GM12878 (cell line): ENCODE data around the gene NNMT. TPM values are rescaled to one million over a fixed set of nuclear protein-coding genes. Genes with fewer than 3 reads are reported as not detected.

Experiments
- ATAC-seq: fragments of 200-7000 bp; cut with Tn5 transposase; 3 replicates; pipeline ENCODE4 v1.9.1; 2020; ENCODE audit warnings: mild to moderate bottlenecking, moderate library complexity
- BruUV-seq: library from RNA; stranded (reverse); fragments of 400-500 nt; replicated peaks from 2 replicates; lab custom pipeline; 2021; lab: Mats Ljungman, UMichigan
- CTCF ChIA-PET: fragments of 300-600 bp; sonication (Branson Sonifier 250); formaldehyde crosslinking; extraction: SDS; loops from one replicate; lab custom pipeline; 2021; ENCODE audit warnings: inconsistent platforms; lab: Yijun Ruan, JAX
- POLR2A ChIA-PET: fragments of 350-600 bp; formaldehyde crosslinking; extraction: SDS; loops from one replicate; lab custom pipeline; 2021; ENCODE audit warnings: inconsistent platforms; lab: Charles Lee
- RAD21 ChIA-PET: fragments of 300-600 bp; sonication (Branson Sonifier 250); formaldehyde crosslinking; loops from one replicate; lab custom pipeline; 2023; ENCODE audit warnings: antibody characterized with exemption; ENCODE audit not compliant: unreplicated experiment; lab: Charles Lee
- SMC1A ChIA-PET: fragments of 300-600 bp; sonication (Branson Sonifier 250); formaldehyde crosslinking; loops from one replicate; lab custom pipeline; 2023; ENCODE audit not compliant: unreplicated experiment, uncharacterized antibody; lab: Charles Lee
- DNase-seq: peaks from one replicate; pipeline ENCODE4 v3.0.0-alpha.2; 2011; ENCODE audit warnings: low read depth, low spot score
- FAIRE-seq: peaks from 3 replicates; lab custom pipeline; 2011; peaks lifted over from hg19 to GRCh38; lab: Jason Lieb, UNC
- H2AFZ ChIP-seq: 2 replicates; pipeline ENCODE4 v1.6.0; 2011; ENCODE audit warnings: low read depth, low read length, control low read depth; ENCODE audit not compliant: control insufficient read depth
- H3K27ac ChIP-seq: 2 replicates; pipeline ENCODE4 v1.5.1; 2011; ENCODE audit warnings: control low read depth; ENCODE audit not compliant: control insufficient read depth, insufficient read depth
- H3K27me3 ChIP-seq, 2 experiments: replicated peaks in 1 of 2; 2 replicates each; pipeline versions ENCODE4 v1.6.0 to v1.6.1; 2011; ENCODE audit warnings: low read length in 1 of 2; ENCODE audit not compliant: control insufficient read depth in 2 of 2, insufficient read depth in 2 of 2
- H3K36me3 ChIP-seq, 2 experiments: 2 replicates each; pipeline ENCODE4 v1.5.1; 2011; ENCODE audit warnings: low read length in 1 of 2; ENCODE audit not compliant: control insufficient read depth in 2 of 2, insufficient read depth in 2 of 2
- H3K4me1 ChIP-seq: 2 replicates; pipeline ENCODE4 v1.6.1; 2011; ENCODE audit warnings: mild to moderate bottlenecking, low read length, moderate library complexity, mixed read lengths; ENCODE audit not compliant: control insufficient read depth, insufficient read depth
- H3K4me2 ChIP-seq: 2 replicates; pipeline ENCODE4 v1.6.0; 2011; ENCODE audit warnings: control low read depth; ENCODE audit not compliant: control insufficient read depth, insufficient read depth
- H3K4me3 ChIP-seq: fragments of 200-600 bp; sonication (generic); 2 replicates; pipeline ENCODE4 v1.5.1; 2016
- H3K79me2 ChIP-seq: 2 replicates; pipeline ENCODE4 v1.6.0; 2011; ENCODE audit warnings: low read length; ENCODE audit not compliant: control insufficient read depth, insufficient read depth
- H3K9ac ChIP-seq: 2 replicates; pipeline ENCODE4 v1.8.0; 2011; ENCODE audit warnings: low read length, control low read depth, mixed read lengths; ENCODE audit not compliant: control insufficient read depth, insufficient read depth
- H3K9me3 ChIP-seq: replicated peaks from 3 replicates; pipeline ENCODE4 v1.5.1; 2011; ENCODE audit warnings: mild to moderate bottlenecking, low read length; ENCODE audit not compliant: control insufficient read depth, insufficient read depth
- H4K20me1 ChIP-seq: 2 replicates; pipeline ENCODE4 v1.6.0; 2011; ENCODE audit not compliant: control insufficient read depth, insufficient read depth
- ATF3 ChIP-seq: IDR thresholded peaks from 2 replicates; pipeline ENCODE4 v1.6.1; 2011; ENCODE audit warnings: low read depth, mild to moderate bottlenecking, low read length, moderate library complexity, borderline replicate concordance; ENCODE audit errors: extremely low read depth
- BRCA1 ChIP-seq: IDR thresholded peaks from 2 replicates; pipeline ENCODE4 v1.6.1; 2011; ENCODE audit warnings: low read depth, low read length, improper control_type of control experiment
- CREM ChIP-seq: IDR thresholded peaks from 2 replicates; pipeline ENCODE4 v1.6.1; 2014; ENCODE audit warnings: antibody characterized with exemption, low read depth
- EED ChIP-seq: sonication (generic); IDR thresholded peaks from 2 replicates; pipeline ENCODE4 v1.6.1; 2016; ENCODE audit warnings: antibody characterized with exemption, low read depth
- EZH2 ChIP-seq: IDR thresholded peaks from 2 replicates; pipeline ENCODE4 v1.6.1; 2012; ENCODE audit warnings: low read depth, mild to moderate bottlenecking, control low read depth, inconsistent platforms, low read length, borderline replicate concordance; ENCODE audit not compliant: control insufficient read depth
- FOXM1 ChIP-seq: IDR thresholded peaks from 2 replicates; pipeline ENCODE4 v1.6.1; 2012; ENCODE audit warnings: low read depth, mild to moderate bottlenecking, inconsistent platforms, low read length, moderate library complexity
- HCFC1 ChIP-seq: fragments of 150-350 bp; IDR thresholded peaks from 2 replicates; pipeline ENCODE4 v1.6.1; 2014; ENCODE audit warnings: low read length
- KDM1A ChIP-seq: fragments of 200-600 bp; sonication (generic); IDR thresholded peaks from 2 replicates; pipeline ENCODE4 v1.6.1; 2016; ENCODE audit warnings: borderline replicate concordance
- MEF2B ChIP-seq: fragments of 450-650 bp; IDR thresholded peaks from 2 replicates; pipeline ENCODE4 v1.6.1; 2018; ENCODE audit warnings: mild to moderate bottlenecking, moderate library complexity; ENCODE audit not compliant: partially characterized antibody, poor library complexity, severe bottlenecking
- NFXL1 ChIP-seq: fragments of 450-650 bp; IDR thresholded peaks from 2 replicates; pipeline ENCODE4 v1.6.1; 2017; ENCODE audit warnings: antibody characterized with exemption, mild to moderate bottlenecking, borderline replicate concordance
- POLR2AphosphoS5 ChIP-seq: IDR thresholded peaks from 2 replicates; pipeline ENCODE4 v1.6.1; 2011; ENCODE audit warnings: mild to moderate bottlenecking, low read length, inconsistent platforms
- SP1 ChIP-seq: IDR thresholded peaks from one replicate; pipeline ENCODE4 v1.6.1; 2011; ENCODE audit warnings: low read depth, low read length
- STAT3 ChIP-seq: IDR thresholded peaks from 2 replicates; pipeline ENCODE4 v1.6.1; 2011; ENCODE audit warnings: low read depth, low read length, improper control_type of control experiment
- ZNF622 ChIP-seq: fragments of 450-650 bp; IDR thresholded peaks from 2 replicates; pipeline ENCODE4 v1.6.1; 2017; ENCODE audit warnings: mild to moderate bottlenecking, inconsistent platforms
- ZSCAN29 ChIP-seq: fragments of 450-650 bp; IDR thresholded peaks from 2 replicates; pipeline ENCODE4 v1.6.1; 2017; ENCODE audit warnings: mild to moderate bottlenecking, moderate library complexity
- WGBS: methylation state at CpG from one replicate; pipeline ENCODE4 v1.1.6; 2016; ENCODE audit warnings: low lambda C conversion rate; ENCODE audit not compliant: insufficient replicate concordance, insufficient coverage; ENCODE audit errors: missing lambda C conversion rate; 5-methylcytosine and 5-hydroxymethylcytosine counted together
- in situ Hi-C: fragments of 300-500 bp; cut with MboI; formaldehyde crosslinking; loops from 9 replicates; pipeline ENCODE4 v1.14.3; 2018; ENCODE audit warnings: mixed read lengths
- intact Hi-C: fragments of 100-400 bp; cut with micrococcal nuclease; formaldehyde crosslinking; loops from one replicate; pipeline ENCODE4 v1.14.2; 2022; ENCODE audit not compliant: unreplicated experiment
- polyA plus RNA-seq, 11 experiments: library from polyadenylated mRNA; depleted of rRNA in 4 of 11; unstranded in 6 of 11; stranded (reverse) in 5 of 11; fragments of >200 nt; fragmentation: Nextera tagmentation in 4 of 11; fragmentation: Illumina TruSeq in 1 of 11; extraction: Ambion mirVana in 4 of 11; extraction: Trizol in 1 of 11; gene quantifications; 1 replicate in 1 of 11; 2 replicates in 10 of 11; pipeline versions ENCODE4 v1.2.1 to v1.2.3, GENCODE V29; 2011 to 2016; ENCODE audit warnings: inconsistent platforms in 2 of 11, missing spikeins in 2 of 11, low read depth in 1 of 11
- total RNA-seq, 4 experiments: library from RNA; depleted of rRNA in 3 of 4; stranded (reverse); fragments of >200 nt in 3 of 4; fragmentation: Illumina TruSeq in 1 of 4; extraction: Trizol in 1 of 4; gene quantifications; 2 replicates each; pipeline versions ENCODE4 v1.2.1 to v1.2.3, GENCODE V29; 2013 to 2021
- TF ChIP-seq, protein P1 (sequence below): IDR thresholded peaks from 2 replicates; pipeline ENCODE4 v1.6.1; 2012; ENCODE audit warnings: low read depth, low read length, improper control_type of control experiment
- TF ChIP-seq, protein P2 (sequence below): fragments of 450-650 bp; IDR thresholded peaks from 2 replicates; pipeline ENCODE4 v1.6.1; 2017; ENCODE audit warnings: mild to moderate bottlenecking

NNMT gene
- total and polyA plus RNA-seq, 10 of the 15 experiments (the other 5 are each of a cell fraction or from before 2014, with no cell fraction given) = 0.46 TPM; not detected in 9

- 25% methylated on average over 4 of the region's 4 CpGs for WGBS
These were observed 17.7 kb upstream of the NNMT start for GRCh38 chr11:114278342-114279065.

More at GRCh38 chr11:114278342-114279065, 17.7 kb upstream of the NNMT start:
- no peak for DNase-seq
- intact Hi-C loops = no loop called here
- no peaks in the 10 kb centered on the region for H3K79me2 ChIP-seq
- in situ Hi-C loops = no loop called here
- no peak for FAIRE-seq
- H3K36me3 ChIP-seq = no peaks in the 10 kb centered on the region
- H3K4me1 ChIP-seq = no peaks in the 10 kb centered on the region
- no peak overlapping the region for H3K4me2 ChIP-seq
- TF ChIP-seq EZH2 (no peak), STAT3 (no peak), EED (no peak), ATF3 (no peak), POLR2AphosphoS5 (no peak), SP1 (no peak), FOXM1 (no peak), CREM (no peak), ZNF622 (no peak), KDM1A (no peak), BRCA1 (no peak), NFXL1 (no peak), ZSCAN29 (no peak), MEF2B (no peak), HCFC1 (no peak)
- TF ChIP-seq, protein P1, sequence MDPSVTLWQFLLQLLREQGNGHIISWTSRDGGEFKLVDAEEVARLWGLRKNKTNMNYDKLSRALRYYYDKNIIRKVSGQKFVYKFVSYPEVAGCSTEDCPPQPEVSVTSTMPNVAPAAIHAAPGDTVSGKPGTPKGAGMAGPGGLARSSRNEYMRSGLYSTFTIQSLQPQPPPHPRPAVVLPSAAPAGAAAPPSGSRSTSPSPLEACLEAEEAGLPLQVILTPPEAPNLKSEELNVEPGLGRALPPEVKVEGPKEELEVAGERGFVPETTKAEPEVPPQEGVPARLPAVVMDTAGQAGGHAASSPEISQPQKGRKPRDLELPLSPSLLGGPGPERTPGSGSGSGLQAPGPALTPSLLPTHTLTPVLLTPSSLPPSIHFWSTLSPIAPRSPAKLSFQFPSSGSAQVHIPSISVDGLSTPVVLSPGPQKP = no peak
- TF ChIP-seq, protein P2, sequence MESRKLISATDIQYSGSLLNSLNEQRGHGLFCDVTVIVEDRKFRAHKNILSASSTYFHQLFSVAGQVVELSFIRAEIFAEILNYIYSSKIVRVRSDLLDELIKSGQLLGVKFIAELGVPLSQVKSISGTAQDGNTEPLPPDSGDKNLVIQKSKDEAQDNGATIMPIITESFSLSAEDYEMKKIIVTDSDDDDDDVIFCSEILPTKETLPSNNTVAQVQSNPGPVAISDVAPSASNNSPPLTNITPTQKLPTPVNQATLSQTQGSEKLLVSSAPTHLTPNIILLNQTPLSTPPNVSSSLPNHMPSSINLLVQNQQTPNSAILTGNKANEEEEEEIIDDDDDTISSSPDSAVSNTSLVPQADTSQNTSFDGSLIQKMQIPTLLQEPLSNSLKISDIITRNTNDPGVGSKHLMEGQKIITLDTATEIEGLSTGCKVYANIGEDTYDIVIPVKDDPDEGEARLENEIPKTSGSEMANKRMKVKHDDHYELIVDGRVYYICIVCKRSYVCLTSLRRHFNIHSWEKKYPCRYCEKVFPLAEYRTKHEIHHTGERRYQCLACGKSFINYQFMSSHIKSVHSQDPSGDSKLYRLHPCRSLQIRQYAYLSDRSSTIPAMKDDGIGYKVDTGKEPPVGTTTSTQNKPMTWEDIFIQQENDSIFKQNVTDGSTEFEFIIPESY = no peak
- no TSS peak for BruUV-seq
- H3K27ac ChIP-seq = no peak overlapping the region
- RAD21 ChIA-PET = interaction anchor here (1.4 kb wide), 1 partner anchor 17 kb away, joined by 4 read pairs; no protein-coding TSS in a partner anchor
- H3K4me3 ChIP-seq = no peak overlapping the region
- CTCF ChIA-PET = interaction anchor here (1.0 kb wide), 1 partner anchor 10 kb away, joined by 4 read pairs; no protein-coding TSS in a partner anchor
- POLR2A ChIA-PET = no interaction called here
- no peak for ATAC-seq
- H3K27me3 ChIP-seq = peaks cover 2 to 6% of the 10 kb centered on the region in 2 experiments; a peak in 3 of 4 replicates
- H3K9me3 ChIP-seq = no peaks in the 10 kb centered on the region
- no peak overlapping the region for H3K9ac ChIP-seq
- SMC1A ChIA-PET = interaction anchor here (0.7 kb wide), 1 partner anchor 45 kb away, joined by 3 read pairs; no protein-coding TSS in a partner anchor
- no peak overlapping the region for H2AFZ ChIP-seq
- no peaks in the 10 kb centered on the region for H4K20me1 ChIP-seq
